Measurements from ENCODE around the gene NINJ2.
"Not testable (repeated sequence)": the region's sequence is repeated elsewhere in the genome, so short reads cannot be mapped to it uniquely, and the experiment has no call there.

NINJ2 gene

GRCh38 chr12:645563-646071 lies 17.6 kb downstream of the NINJ2 start:
- peak; percentile 49 for DNase-seq
- in situ Hi-C loops (cut with HindIII; ENCODE audit: low pct_ligation_motif_present, low pct_unique_long_range_greater_than_20kb, low sequenced_read_pairs), result no loop called here

GRCh38 chr12:644818-645552 lies 18.3 kb downstream of the NINJ2 start:
- DNase-seq, result no peak
- in situ Hi-C loops (cut with HindIII; ENCODE audit: low pct_ligation_motif_present, low pct_unique_long_range_greater_than_20kb, low sequenced_read_pairs), result no loop called here

GRCh38 chr12:644303-644639 lies 19.0 kb downstream of the NINJ2 start:
- in situ Hi-C loops (cut with HindIII; ENCODE audit: low pct_ligation_motif_present, low pct_unique_long_range_greater_than_20kb, low sequenced_read_pairs), result no loop called here
- DNase-seq, result no peak

GRCh38 chr12:643475-644302 lies 19.6 kb downstream of the NINJ2 start:
- in situ Hi-C loops (cut with HindIII; ENCODE audit: low pct_ligation_motif_present, low pct_unique_long_range_greater_than_20kb, low sequenced_read_pairs), result no loop called here

GRCh38 chr12:642633-643474 lies 20.4 kb downstream of the NINJ2 start:
- peak; percentile 53 for DNase-seq
- in situ Hi-C loops (cut with HindIII; ENCODE audit: low pct_ligation_motif_present, low pct_unique_long_range_greater_than_20kb, low sequenced_read_pairs), result no loop called here

More at GRCh38 chr12:643475-644302, 19.6 kb downstream of the NINJ2 start:
- DNase-seq, result no peak

DNA sequence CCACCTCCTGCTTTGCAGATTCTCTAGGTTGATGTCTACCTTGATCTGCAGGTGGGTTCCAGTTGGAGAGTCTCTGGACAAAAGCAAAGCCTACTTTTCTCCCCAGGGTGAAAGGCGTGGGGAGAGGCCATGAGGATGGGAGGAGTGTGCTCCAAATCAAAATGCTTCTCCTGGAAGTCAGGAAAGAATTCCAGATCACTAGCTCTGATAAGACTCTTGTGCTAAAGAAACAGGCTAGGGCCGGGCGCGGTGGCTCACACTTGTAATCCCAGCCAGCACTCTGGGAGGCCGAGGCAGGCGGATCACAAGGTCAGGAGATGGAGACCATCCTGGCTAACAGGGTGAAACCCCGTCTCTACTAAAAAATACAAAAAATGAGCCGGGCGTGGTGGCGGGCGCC lies 21.9 kb downstream of the NINJ2 start:
- DNase-seq; in situ Hi-C loops (cut with HindIII; ENCODE audit: low pct_ligation_motif_present, low pct_unique_long_range_greater_than_20kb, low sequenced_read_pairs): not testable (repeated sequence)

- no peak for DNase-seq
- in situ Hi-C loops (cut with HindIII; ENCODE audit: low pct_ligation_motif_present, low pct_unique_long_range_greater_than_20kb, low sequenced_read_pairs), result no loop called here
Observed at GRCh38 chr12:640773-641172, 22.5 kb downstream of the NINJ2 start.

GRCh38 chr12:639988-640387 lies 23.3 kb downstream of the NINJ2 start:
- in situ Hi-C loops (cut with HindIII; ENCODE audit: low pct_ligation_motif_present, low pct_unique_long_range_greater_than_20kb, low sequenced_read_pairs), result no loop called here
- no peak for DNase-seq

DNA sequence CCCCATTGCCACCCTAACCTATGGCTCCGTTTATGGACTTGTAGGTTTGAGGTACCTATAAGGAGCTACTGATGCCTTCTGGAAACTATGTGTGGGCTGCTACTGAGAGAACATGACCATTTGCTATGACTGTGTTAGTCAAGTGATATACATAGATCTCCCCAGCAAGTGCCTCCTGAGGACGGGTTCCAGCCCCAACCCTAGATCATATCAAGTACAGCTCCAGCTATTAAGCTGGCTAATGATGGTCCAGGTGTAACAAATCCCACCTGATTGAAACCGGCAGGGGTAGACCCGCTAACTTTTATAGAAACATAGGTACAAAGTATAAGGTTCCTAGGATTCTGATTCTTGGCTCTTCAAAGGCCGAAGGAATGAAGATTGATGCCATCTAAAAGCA lies 23.7 kb downstream of the NINJ2 start:
- in situ Hi-C loops (cut with HindIII; ENCODE audit: low pct_ligation_motif_present, low pct_unique_long_range_greater_than_20kb, low sequenced_read_pairs), result no loop called here
- no peak for DNase-seq

- DNase-seq, result no peak
- in situ Hi-C loops (cut with HindIII; ENCODE audit: low pct_ligation_motif_present, low pct_unique_long_range_greater_than_20kb, low sequenced_read_pairs), result no loop called here
Observed at GRCh38 chr12:638953-639557, 24.2 kb downstream of the NINJ2 start.

DNA sequence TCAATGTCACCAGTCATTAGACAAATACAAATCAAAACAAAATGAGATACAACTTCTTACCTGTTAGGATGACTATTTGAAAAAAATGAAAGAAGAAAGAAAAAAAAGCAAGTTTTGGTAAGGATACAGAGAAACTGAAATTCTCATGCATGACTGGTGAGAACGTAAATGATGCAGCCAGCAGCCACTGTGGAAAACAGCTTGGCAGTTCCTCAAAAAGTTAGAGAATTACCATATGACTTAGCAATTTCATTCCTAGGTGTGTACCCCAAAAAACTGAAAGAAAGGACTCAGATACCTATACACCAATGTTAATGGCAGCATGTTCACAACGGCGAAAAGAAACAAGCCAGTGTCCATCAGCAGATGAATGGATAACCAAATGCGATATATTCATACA lies 26.6 kb downstream of the NINJ2 start:
- in situ Hi-C loops (cut with HindIII; ENCODE audit: low pct_ligation_motif_present, low pct_unique_long_range_greater_than_20kb, low sequenced_read_pairs), result no loop called here

DNA sequence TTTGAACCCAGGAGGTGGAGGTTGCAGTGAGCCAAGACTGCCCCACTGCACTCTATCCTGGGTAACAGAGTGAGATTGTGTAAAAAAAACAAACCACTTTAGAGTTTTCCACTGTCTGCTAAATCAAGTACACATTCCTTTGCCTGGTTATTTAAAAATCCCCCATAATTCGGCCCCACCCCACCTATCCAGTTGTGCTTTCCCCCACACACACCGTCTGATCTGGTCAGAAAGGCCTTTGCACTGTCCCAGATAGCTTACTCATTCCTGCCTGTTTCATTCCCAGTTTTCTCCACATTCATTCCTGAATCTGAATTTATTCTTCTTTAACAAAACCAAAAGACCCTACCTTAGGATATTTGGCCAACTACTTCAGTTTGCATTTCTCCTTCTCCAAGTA lies 29.5 kb downstream of the NINJ2 start:
- in situ Hi-C loops (cut with HindIII; ENCODE audit: low pct_ligation_motif_present, low pct_unique_long_range_greater_than_20kb, low sequenced_read_pairs), result no loop called here
- no peak for DNase-seq

More for the DNA sequence above, 26.6 kb downstream of the NINJ2 start:
- no peak for DNase-seq

DNA sequence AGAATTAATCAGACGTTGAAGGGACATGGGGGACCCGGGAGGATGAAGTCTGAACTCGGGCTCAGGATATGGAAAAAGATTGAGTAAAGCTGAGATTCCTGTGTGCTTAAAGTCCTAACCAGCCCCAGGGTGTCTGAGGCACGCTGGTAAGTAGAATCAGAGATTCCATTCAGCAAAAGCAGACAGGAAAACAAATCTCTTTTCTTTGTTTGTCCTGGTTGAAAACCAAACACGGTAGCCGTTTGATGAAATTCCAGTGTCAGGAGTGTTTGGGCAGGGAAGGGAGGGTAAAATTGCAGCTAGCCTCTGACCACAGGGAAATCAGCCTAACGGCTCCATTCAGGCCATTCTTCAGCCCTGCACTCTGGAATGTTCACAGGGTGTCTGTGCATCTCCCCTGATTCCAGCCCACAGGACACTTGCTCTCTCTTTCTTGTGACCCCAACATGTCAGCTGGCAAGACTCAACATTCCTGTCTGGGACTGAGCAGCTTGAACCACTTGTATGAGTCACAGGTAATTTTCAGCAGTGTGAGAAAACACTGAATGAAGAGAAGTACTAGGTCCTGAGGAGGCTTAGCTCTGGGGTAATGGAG lies 31.0 kb downstream of the NINJ2 start:
- in situ Hi-C loops (cut with HindIII; ENCODE audit: low pct_ligation_motif_present, low pct_unique_long_range_greater_than_20kb, low sequenced_read_pairs), result no loop called here
- DNase-seq, result peak; percentile 62

DNA sequence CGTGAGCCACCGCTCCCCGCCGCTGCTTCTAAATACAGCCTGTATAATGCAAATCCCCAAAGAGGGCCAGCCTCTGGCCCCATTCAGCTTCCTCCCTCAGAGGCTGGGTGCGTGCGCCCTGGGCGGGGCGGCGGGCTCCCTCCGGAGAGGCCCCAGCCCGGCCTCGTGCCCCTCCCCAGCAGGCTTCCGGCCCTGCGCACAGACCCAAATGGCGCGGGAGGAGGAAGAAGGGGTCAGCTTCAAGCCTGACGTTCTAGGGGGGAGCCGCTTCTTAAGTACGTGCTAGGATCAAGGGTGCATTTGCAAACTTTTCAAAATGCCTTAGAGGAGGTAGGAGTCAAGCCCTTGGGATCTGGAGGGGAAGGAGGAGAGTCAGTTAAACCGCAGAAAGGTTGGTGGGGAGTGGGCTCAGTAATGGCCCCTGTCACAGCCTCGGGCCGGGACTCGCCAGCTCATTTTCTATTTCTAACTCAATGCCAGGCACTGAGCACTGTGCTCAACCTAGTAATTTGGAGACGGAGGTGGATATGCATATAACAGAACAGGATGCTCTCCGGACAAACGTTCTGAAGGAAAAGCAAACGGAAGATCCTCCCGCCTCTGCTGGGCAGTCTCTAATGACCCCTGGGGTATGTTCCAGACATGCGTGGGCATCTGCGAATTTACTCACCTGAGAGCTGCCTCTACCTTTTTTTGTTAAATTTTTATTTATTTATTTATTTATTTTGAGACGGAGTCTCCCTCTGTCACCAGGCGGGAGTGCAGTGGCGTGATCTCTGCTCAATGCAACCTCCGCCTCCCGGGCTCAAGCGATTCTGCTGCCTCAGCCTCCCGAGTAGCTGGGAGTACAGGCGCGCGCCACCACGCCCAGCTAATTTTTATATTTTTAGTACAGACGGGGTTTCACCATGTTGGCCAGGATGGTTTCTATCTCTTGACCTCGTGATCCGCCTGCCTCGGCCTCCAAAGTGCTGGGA lies 32.3 kb downstream of the NINJ2 start:
- in situ Hi-C loops (cut with HindIII; ENCODE audit: low pct_ligation_motif_present, low pct_unique_long_range_greater_than_20kb, low sequenced_read_pairs), result no loop called here
- no peak for DNase-seq

DNA sequence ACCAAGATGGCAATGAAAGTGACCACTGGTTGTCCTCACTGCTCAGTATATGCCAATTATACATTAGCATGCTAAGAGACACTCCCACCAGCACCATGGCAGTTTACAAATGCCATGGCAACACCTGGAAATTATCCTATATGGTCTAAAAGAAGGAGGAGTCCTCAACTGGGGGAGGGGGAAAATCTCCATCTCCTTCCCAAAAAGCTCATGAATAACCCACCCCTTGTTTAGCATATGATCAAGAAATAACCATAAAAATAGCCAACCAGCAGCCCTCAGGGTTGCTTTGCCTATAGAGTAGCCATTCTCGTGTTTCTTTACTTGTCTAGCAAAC lies 34.5 kb downstream of the NINJ2 start:
- in situ Hi-C loops (cut with HindIII; ENCODE audit: low pct_ligation_motif_present, low pct_unique_long_range_greater_than_20kb, low sequenced_read_pairs), result not testable (repeated sequence)

GRCh38 chr12:627863-628741 lies 35.1 kb downstream of the NINJ2 start:
- in situ Hi-C loops (cut with HindIII; ENCODE audit: low pct_ligation_motif_present, low pct_unique_long_range_greater_than_20kb, low sequenced_read_pairs), result no loop called here
- DNase-seq, result no peak

More for the DNA sequence above, 34.5 kb downstream of the NINJ2 start:
- not testable (repeated sequence) for DNase-seq
